Activated naive CD4-positive, alpha-beta T cell treated with anti-CD3 and anti-CD28 coated beads, Interleukin-2, amount 10 ng/mL, durations not matched to agents 7 days and 5 days (primary cell): Measurements from ENCODE around the gene INTS15.

Experiments
- CTCF ChIA-PET: fragments of 350-600 bp; sonication (Branson Sonifier 250); formaldehyde crosslinking; loops from one replicate; lab custom pipeline; 2021; ENCODE audit warnings: antibody characterized with exemption; lab: Charles Lee
- DNase-seq: peaks from one replicate; pipeline ENCODE4 v3.0.0-alpha.2; 2020
- H3K27ac Mint-ChIP-seq: one replicate; pipeline ENCODE4 v1.8.0; 2021; ENCODE audit warnings: mild to moderate bottlenecking, moderate library complexity, mixed read lengths
- H3K27me3 Mint-ChIP-seq: one replicate; pipeline ENCODE4 v1.8.0; 2021; ENCODE audit warnings: mild to moderate bottlenecking, mixed read lengths
- H3K36me3 Mint-ChIP-seq: one replicate; pipeline ENCODE4 v1.8.0; 2021; ENCODE audit warnings: mixed read lengths
- H3K4me1 Mint-ChIP-seq: one replicate; pipeline ENCODE4 v1.8.0; 2021; ENCODE audit warnings: mixed read lengths
- H3K4me3 Mint-ChIP-seq: one replicate; pipeline ENCODE4 v1.8.0; 2021; ENCODE audit warnings: mild to moderate bottlenecking, moderate library complexity, mixed read lengths
- H3K9me3 Mint-ChIP-seq: one replicate; pipeline ENCODE4 v1.8.0; 2021; ENCODE audit warnings: mixed read lengths

INTS15 gene

DNA sequence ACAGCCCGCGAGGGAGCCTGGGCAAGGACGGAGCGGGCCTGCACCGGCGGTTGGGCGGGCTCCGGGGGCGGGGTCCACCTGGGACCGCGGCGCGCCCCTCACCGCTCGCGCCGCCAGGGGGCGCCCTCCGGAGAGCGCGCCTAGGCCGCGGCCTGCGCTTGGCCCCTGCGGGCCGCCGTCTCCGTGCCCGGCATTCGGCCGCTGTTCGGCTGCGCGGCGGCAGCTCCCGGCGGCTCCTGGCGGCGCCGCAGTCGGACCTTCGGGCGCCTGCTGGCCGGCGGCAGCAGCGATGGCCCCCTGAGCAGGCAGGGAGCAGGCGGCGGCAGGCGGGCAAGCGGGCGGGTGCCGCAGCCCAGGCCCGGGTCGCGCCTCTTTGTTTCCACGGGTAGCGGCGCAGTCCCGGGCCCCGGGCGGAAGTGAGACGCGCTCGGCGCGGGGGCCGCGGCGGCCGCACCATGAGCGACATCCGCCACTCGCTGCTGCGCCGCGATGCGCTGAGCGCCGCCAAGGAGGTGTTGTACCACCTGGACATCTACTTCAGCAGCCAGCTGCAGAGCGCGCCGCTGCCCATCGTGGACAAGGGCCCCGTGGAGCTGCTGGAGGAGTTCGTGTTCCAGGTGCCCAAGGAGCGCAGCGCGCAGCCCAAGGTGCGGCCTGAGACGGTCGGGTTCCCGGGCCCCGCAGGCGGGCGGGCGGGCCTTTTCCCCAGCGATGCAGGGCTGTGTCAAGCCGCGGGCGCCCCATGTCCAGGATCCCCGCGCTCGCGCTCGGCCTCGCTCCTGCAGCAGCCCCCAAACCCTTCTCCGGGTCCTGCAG is at the start of gene INTS15:
Gene INTS15 (plus strand): TSS at position 193 of the 816 bp plus-strand sequence. CDS start 263 bp downstream, at position 456.
- CTCF ChIA-PET = interaction anchor here (1.2 to 2.4 kb wide), 7 partner anchors 9 to 734 kb away, joined by 3 to 12 read pairs (median 6); partner anchors contain the start of gene ZDHHC4
- peaks cover 54% of the 10 kb centered on the region for H3K36me3 Mint-ChIP-seq
- DNase-seq = peak; percentile 84

DNA sequence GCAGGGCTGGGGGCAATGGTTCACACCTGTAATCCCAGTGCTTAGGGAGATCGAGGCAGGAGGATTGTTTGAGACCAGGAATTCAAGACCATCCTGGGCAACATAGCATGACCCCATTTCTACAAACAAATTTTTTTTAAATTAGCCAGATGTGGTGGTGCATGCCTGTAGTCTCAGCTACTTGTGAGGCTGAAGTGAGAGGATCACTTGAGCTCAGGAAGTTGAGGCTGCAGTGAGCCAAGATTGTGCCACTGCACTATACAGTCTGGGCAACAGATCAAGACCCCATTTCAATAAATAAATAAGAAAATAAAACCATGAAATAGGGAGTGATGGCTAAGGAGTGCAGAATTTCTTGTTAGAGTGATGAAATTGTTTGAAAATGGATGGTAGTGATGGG is 47.5 kb upstream of the INTS15 start:
- no peak overlapping the region for H3K27ac Mint-ChIP-seq
- H3K36me3 Mint-ChIP-seq = no peaks in the 10 kb centered on the region
- no peaks in the 10 kb centered on the region for H3K9me3 Mint-ChIP-seq
- peaks cover 24% of the 10 kb centered on the region for H3K27me3 Mint-ChIP-seq
- DNase-seq = no peak
- no peak overlapping the region for H3K4me3 Mint-ChIP-seq
- peaks cover 9% of the 10 kb centered on the region for H3K4me1 Mint-ChIP-seq
- CTCF ChIA-PET = no interaction called here

More for the DNA sequence above, at the start of gene INTS15:
- Mint-ChIP-seq H3K27ac (peak within 1 kb of the TSS; percentile 90), H3K4me3 (peak within 1 kb of the TSS; percentile 86), H3K4me1 (peaks cover 21% of the 10 kb centered on the region), H3K9me3 (no peaks in the 10 kb centered on the region), H3K27me3 (no peaks in the 10 kb centered on the region)

DNA sequence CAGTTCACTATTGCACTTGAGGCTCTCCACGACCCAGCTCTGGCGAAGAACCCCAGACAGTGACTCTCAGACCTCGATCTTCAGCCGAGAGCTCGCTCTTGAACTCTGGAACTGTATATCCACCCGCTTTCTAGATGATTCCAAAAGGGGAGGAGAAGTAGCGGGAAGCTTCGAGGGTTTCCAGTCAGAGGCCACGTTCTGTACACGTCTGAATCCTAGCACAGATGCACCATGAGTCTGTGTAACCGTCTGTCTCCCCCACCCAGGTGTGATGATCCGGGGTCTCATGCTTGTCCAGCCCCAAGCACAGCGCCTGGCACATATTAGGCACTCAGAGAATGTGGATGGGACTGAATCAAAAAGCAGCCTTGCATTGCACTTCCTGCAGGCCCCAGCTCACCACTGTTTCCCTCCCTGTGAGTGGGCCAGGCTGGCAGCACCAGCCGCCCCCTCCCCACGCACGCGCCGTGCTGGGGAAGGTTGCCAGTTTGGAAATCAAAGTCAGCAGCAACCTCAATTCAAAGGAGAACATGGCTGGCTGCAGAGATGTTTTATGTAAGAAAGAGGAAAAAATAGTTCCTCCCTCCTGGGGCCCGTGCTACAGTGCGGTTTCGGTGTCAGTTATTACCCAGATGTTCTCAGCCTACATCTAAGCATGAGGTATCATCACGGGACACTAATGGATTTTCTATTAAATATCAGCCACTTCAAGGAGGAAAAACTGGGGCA is 44.3 kb upstream of the INTS15 start:
- no peaks in the 10 kb centered on the region for H3K9me3 Mint-ChIP-seq
- no peaks in the 10 kb centered on the region for H3K36me3 Mint-ChIP-seq
- CTCF ChIA-PET = interaction anchor here (0.8 to 1.9 kb wide), 2 partner anchors 12 to 13 kb away, joined by 3 to 12 read pairs; no protein-coding TSS in a partner anchor
- no peak overlapping the region for H3K4me3 Mint-ChIP-seq
- no peak for DNase-seq
- no peak overlapping the region for H3K27ac Mint-ChIP-seq
- H3K4me1 Mint-ChIP-seq = peaks cover 9% of the 10 kb centered on the region
- H3K27me3 Mint-ChIP-seq = peaks cover 4% of the 10 kb centered on the region

DNA sequence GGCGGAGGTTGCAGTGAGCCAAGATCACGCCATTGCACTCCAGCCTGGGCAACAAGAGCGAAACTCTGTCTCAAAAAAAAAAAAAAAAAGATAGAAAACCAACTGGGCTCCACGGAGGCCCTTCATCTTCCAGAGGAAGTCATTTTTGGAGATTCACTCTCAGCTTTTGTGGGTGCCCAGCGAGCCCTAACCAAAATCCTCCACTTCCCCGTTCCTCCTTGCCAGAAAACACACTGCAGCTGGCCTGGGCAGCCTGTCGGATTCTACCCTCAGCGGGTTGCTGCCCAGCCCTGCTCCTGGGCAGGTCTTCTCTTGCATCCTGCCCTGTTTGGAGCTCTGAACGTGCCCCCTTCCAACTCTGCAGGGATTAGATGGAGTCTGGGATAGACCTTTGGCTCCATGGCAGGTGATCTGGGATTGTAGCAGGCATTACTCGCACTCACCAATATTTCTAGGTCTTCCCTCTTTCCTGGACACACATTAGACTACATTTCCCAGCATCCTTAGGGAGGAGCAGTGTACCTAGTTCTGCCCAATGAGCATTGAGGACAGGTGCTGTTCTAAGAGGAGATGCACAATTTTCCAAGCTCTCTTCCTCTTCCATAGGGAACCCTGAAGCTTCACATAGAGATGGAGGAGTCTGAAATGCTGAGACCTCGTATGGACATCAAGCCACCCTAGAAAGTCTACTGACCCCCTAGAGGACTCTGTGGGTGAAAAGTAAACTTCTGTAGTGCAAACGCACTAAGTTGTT is 43.1 kb upstream of the INTS15 start:
- Mint-ChIP-seq H3K4me3 (no peak overlapping the region), H3K27ac (no peak overlapping the region), H3K36me3 (no peaks in the 10 kb centered on the region), H3K27me3 (peaks cover 4% of the 10 kb centered on the region), H3K4me1 (peaks cover 9% of the 10 kb centered on the region), H3K9me3 (no peaks in the 10 kb centered on the region)
- no peak for DNase-seq
- CTCF ChIA-PET = interaction anchor here (0.6 to 2.0 kb wide), 3 partner anchors 12 to 61 kb away, joined by 4 to 6 read pairs (median 4); no protein-coding TSS in a partner anchor

DNA sequence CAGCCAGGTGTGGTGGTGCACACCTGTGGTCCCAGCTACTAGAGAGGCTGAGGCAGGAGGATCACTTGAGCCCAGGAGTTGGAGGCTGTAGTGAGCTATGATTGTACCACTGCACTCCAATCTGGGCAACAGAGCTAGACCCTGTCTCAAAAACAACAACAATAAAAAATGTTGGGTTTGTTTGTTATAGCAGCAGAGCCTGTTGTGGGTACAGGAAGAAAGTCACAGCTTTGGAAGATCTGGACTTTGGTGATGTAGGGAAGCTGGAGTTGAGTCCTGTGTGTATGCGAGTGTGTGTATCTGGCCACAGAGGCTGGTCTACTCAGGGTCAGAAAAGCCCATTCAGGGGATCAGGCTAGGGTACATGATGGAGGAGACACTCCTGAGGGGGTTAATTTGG is 42.4 kb upstream of the INTS15 start:
- Mint-ChIP-seq H3K36me3 (no peaks in the 10 kb centered on the region), H3K9me3 (no peaks in the 10 kb centered on the region), H3K27ac (no peak overlapping the region), H3K4me1 (peaks cover 9% of the 10 kb centered on the region), H3K4me3 (no peak overlapping the region), H3K27me3 (peaks cover 4% of the 10 kb centered on the region)
- DNase-seq = no peak
- CTCF ChIA-PET = interaction anchor here (0.6 to 2.0 kb wide), 3 partner anchors 12 to 62 kb away, joined by 4 to 6 read pairs (median 4); no protein-coding TSS in a partner anchor

DNA sequence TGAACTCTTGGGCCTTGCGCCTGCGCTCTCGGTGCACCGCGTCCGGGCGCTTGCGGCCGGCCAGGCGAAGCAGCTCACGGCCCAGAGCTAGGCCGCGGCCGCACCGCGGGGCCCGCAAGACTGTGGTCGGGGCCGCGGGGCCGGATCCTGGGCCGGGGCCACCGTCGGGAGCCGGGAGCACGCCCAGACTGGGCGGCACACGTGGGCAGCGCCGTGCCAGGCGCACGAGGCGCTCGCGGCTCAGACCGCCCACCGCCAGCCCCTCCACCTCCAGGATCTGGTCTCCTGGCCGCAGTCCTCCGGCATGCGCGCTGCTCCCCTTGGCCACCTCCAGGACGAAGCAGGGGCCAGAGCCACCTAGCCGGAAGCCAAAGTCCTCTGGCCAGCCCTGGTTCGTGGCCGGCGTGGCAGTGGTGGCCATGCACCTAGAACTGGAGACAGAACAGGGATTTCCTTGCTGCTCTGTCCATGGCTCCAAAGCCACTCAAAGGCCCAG is 38.8 kb upstream of the INTS15 start, which contains the start of gene GRID2IP:
Gene GRID2IP (minus strand): TSS at position 446 of the 496 bp plus-strand sequence. CDS start 25 bp downstream, at position 421.
- peaks cover 19% of the 10 kb centered on the region for H3K4me1 Mint-ChIP-seq
- H3K4me3 Mint-ChIP-seq = no peak within 1 kb of the TSS
- peaks cover 4% of the 10 kb centered on the region for H3K27me3 Mint-ChIP-seq
- CTCF ChIA-PET = no interaction called here
- DNase-seq = no peak
- no peaks in the 10 kb centered on the region for H3K36me3 Mint-ChIP-seq
- H3K9me3 Mint-ChIP-seq = no peaks in the 10 kb centered on the region
- no peak within 1 kb of the TSS for H3K27ac Mint-ChIP-seq

DNA sequence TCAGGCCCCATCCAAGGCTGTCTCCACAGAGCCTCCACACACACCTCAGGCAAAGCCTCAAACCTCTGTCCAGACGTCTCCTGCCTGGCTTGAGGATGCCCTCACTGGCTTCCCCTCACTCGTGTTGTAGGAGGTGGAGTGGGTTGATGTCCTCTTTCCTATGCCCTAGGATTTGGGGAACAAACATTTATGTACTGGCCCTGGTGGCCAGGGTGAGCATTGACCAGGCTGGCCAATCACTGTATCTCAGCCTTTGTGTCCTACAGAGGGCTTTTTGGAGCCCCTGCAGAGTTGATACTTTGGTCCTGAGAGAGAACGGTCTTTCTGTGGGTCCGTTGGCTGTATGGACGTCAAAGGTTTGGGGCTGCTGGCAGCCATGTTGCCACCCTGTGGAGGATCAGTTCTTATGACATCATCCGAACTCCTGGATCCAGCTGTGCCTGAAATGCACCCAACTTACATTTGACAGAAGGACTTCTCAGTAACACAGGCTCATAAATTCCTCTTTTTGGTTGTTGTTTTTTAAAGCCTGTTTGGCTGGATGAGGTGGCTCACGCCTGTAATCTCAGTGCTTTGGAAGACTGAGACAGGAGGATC is 36.3 kb upstream of the INTS15 start:
- Mint-ChIP-seq H3K4me3 (no peak overlapping the region), H3K27me3 (no peaks in the 10 kb centered on the region), H3K36me3 (no peaks in the 10 kb centered on the region), H3K27ac (peak overlapping the region; percentile 55), H3K4me1 (peaks cover 17% of the 10 kb centered on the region), H3K9me3 (no peaks in the 10 kb centered on the region)
- CTCF ChIA-PET = interaction anchor here (1.2 to 2.9 kb wide), 3 partner anchors 20 to 48 kb away, joined by 3 to 10 read pairs (median 4); no protein-coding TSS in a partner anchor
- no peak for DNase-seq

DNA sequence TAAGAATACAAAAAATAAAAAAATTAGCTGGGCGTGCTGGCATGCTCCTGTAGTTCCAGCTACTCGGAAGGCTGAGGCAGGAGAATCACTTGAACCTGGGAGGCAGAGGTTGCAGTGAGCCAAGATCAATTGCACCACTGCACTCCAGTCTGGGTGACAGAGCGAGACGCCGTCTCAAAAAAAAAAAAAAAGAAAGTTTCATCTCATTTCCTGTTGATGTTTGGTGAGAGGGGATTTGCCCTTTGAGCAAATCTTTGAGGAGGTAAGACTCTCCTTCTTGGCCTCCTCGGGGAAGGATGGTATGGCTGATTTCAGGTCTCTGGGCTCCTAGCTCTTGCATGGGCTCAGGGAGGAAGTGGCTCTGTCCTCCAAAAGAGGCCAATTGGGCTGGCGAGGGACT is 35.0 kb upstream of the INTS15 start:
- Mint-ChIP-seq H3K27ac (peak overlapping the region; percentile 95), H3K4me1 (peaks cover 17% of the 10 kb centered on the region), H3K36me3 (no peaks in the 10 kb centered on the region), H3K9me3 (no peaks in the 10 kb centered on the region), H3K4me3 (peak overlapping the region; percentile 35), H3K27me3 (no peaks in the 10 kb centered on the region)
- DNase-seq = peak; percentile 29
- CTCF ChIA-PET = interaction anchor here (0.6 to 2.9 kb wide), 3 partner anchors 18 to 49 kb away, joined by 3 to 10 read pairs (median 3); no protein-coding TSS in a partner anchor

DNA sequence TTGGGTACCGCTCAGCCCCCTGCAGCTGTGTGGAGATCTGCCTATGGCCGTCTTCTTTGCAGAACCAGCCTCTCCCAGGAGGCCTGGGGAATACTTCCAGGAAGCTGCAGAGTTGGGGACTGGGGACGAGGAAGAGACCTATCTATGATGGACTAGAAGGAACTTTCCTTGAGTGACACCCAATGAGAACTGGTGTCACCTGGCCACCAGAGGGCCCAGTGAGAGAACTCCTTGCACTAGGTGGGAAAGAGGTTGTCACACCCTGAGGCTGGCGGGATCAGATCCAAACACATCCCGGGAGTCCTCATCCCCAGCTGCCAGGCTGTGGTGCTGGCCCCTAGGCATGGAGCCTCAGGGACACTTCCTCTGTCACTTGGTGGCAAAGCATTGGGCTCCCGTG is 33.6 kb upstream of the INTS15 start:
- Mint-ChIP-seq H3K4me1 (peaks cover 17% of the 10 kb centered on the region), H3K27ac (no peak overlapping the region), H3K36me3 (no peaks in the 10 kb centered on the region), H3K4me3 (no peak overlapping the region), H3K9me3 (no peaks in the 10 kb centered on the region), H3K27me3 (no peaks in the 10 kb centered on the region)
- CTCF ChIA-PET = interaction anchor here (2.9 kb wide), 1 partner anchor 17 kb away, joined by 10 read pairs; no protein-coding TSS in a partner anchor
- no peak for DNase-seq

DNA sequence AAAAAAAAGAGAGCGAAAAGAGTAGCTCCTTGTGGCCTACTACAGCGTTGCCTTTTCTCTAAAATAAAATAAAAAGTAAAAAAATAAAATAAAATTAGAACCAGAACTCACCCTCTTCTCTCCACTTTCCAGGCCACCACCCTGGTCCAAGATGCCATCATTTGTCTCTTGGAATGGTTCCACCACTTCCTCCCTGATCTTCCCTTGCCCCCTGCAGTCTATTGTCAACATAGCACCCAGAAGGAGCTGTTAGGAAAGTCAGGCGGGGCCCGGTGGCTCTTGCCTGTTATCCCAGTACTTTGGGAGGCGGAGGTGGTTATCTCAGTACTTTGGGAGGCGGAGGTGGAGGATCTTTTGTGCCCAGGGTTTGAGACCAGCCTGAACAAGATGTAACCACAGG is 31.0 kb upstream of the INTS15 start:
- CTCF ChIA-PET = interaction anchor here (0.6 to 3.1 kb wide), 11 partner anchors 12 to 181 kb away, joined by 3 to 27 read pairs (median 5); partner anchors contain the start of gene ZDHHC4
- Mint-ChIP-seq H3K27ac (no peak overlapping the region), H3K36me3 (no peaks in the 10 kb centered on the region), H3K4me3 (no peak overlapping the region), H3K4me1 (peaks cover 16% of the 10 kb centered on the region), H3K27me3 (no peaks in the 10 kb centered on the region), H3K9me3 (no peaks in the 10 kb centered on the region)
- DNase-seq = peak; percentile 47

DNA sequence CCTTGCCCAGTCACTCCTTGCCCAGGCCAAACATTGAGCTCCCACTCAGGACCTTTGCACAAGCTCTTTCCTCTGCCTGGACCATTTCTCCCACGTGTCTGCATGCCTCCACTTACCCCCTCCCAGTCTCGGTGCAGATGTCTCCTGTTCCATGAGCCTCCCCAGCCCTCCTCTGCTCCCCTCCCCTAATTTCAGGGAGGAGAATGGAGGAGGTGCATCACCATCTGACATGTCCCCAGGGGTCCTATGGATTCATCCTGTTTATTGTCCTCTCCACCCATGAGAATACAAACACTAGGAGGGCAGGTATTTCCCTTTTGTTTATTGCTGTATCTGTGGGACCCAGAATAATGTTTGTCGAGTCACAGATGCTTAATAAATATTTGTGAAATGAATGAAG is 29.9 kb upstream of the INTS15 start:
- no peak for DNase-seq
- no peak overlapping the region for H3K4me3 Mint-ChIP-seq
- no peaks in the 10 kb centered on the region for H3K9me3 Mint-ChIP-seq
- H3K27me3 Mint-ChIP-seq = peaks cover 3% of the 10 kb centered on the region
- no peak overlapping the region for H3K27ac Mint-ChIP-seq
- CTCF ChIA-PET = interaction anchor here (1.1 to 3.1 kb wide), 5 partner anchors 15 to 44 kb away, joined by 3 to 27 read pairs (median 7); partner anchors contain the start of gene ZDHHC4
- peaks cover 14% of the 10 kb centered on the region for H3K4me1 Mint-ChIP-seq
- no peaks in the 10 kb centered on the region for H3K36me3 Mint-ChIP-seq

DNA sequence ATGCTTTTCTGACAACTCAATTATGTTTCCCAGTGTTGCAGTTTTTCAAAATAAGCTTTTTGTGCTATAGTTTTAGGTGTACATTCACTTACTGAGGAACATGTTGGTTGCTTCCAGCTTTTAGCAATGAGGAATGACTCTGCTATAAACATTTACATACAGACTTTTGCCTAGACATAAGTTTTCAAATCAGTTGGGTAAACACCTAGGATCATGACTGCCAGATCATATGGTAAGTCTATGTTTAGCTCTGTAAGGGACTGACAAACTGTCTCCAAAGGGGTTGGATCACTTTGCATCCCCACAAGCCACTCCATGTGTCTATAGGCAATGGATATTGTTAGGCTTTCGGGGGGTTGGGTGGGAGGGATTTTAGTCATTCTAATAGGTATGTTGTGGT is 27.7 kb upstream of the INTS15 start:
- Mint-ChIP-seq H3K4me3 (no peak overlapping the region), H3K4me1 (peaks cover 10% of the 10 kb centered on the region), H3K9me3 (no peaks in the 10 kb centered on the region), H3K36me3 (no peaks in the 10 kb centered on the region), H3K27ac (no peak overlapping the region), H3K27me3 (peaks cover 4% of the 10 kb centered on the region)
- no peak for DNase-seq
- CTCF ChIA-PET = interaction anchor here (0.9 to 2.3 kb wide), 3 partner anchors 12 to 47 kb away, joined by 3 to 9 read pairs (median 4); no protein-coding TSS in a partner anchor
